Measurements from ENCODE around the gene LCN15.

LCN15 gene

GRCh38 chr9:136710543-136710942, 53.8 kb downstream of the LCN15 start:
- H3K27me3 Mint-ChIP-seq = peaks cover 32% of the 10 kb centered on the region
- H3K9me3 Mint-ChIP-seq = no peaks in the 10 kb centered on the region
- H3K4me3 Mint-ChIP-seq = no peak overlapping the region
- no peaks in the 10 kb centered on the region for H3K36me3 Mint-ChIP-seq (ENCODE audit: low read depth)
- H3K27ac Mint-ChIP-seq = no peak overlapping the region
- no peaks in the 10 kb centered on the region for H3K4me1 Mint-ChIP-seq (ENCODE audit: low read depth)

Data from stimulated activated naive CD8-positive, alpha-beta T cell treated with anti-CD3 and anti-CD28 coated beads, Interleukin-15, Interleukin-2, amounts not matched to agents 100 ng/mL and 50 ng/mL, for 24 hours (primary cell).